GM12878 (cell line): ENCODE results near the gene THAP4.

Experiments used
- BRCA1 ChIP-seq: IDR thresholded peaks from 2 replicates; pipeline ENCODE4 v1.6.1; 2011; ENCODE audit warnings: low read depth, low read length, improper control_type of control experiment
- POLR2AphosphoS2 ChIP-seq: IDR thresholded peaks from 2 replicates; pipeline ENCODE4 v1.6.1; 2011; ENCODE audit warnings: low read depth, mild to moderate bottlenecking, low read length, improper control_type of control experiment, moderate library complexity

GRCh38 chr2:241582806-241583205 is 54.2 kb downstream of the THAP4 start:
- no peak for TF ChIP-seq BRCA1
- TF ChIP-seq POLR2AphosphoS2 = no peak
